H1 (cell line): ENCODE measurements around the gene LBR. TPM values are rescaled to one million over a fixed set of nuclear protein-coding genes. Genes with fewer than 3 reads are reported as not detected.

ENCODE experiments used
- CTCF ChIA-PET: fragments of 300-600 bp; sonication (Branson Sonifier 250); formaldehyde crosslinking; loops from one replicate; lab custom pipeline; 2021; ENCODE audit not compliant: partially characterized antibody; lab: Charles Lee
- POLR2A ChIA-PET: fragments of 300-600 bp; sonication (Branson Sonifier 250); formaldehyde crosslinking; loops from one replicate; lab custom pipeline; 2021; ENCODE audit warnings: inconsistent platforms; ENCODE audit not compliant: partially characterized antibody; lab: Charles Lee
- DNase-seq, 2 experiments: peaks; one replicate each; pipeline versions ENCODE4 v3.0.0 to v3.0.0-alpha.2; 2010 to 2022; ENCODE audit warnings: low spot score in 2 of 2, low read depth in 1 of 2, mixed read lengths in 1 of 2
- FAIRE-seq: peaks from 2 replicates; lab custom pipeline; 2011; peaks lifted over from hg19 to GRCh38; lab: Jason Lieb, UNC
- H2AFZ ChIP-seq: 2 replicates; pipeline ENCODE4 v1.8.1; 2012; ENCODE audit warnings: low read length, inconsistent platforms
- H2AK5ac ChIP-seq: 2 replicates; pipeline ENCODE4 v1.6.1; 2013; ENCODE audit warnings: low read depth, low read length
- H2BK120ac ChIP-seq: replicated peaks from 2 replicates; pipeline ENCODE3; 2013; ENCODE audit warnings: low read depth, low read length, inconsistent platforms
- H2BK12ac ChIP-seq: 2 replicates; pipeline ENCODE4 v1.6.1; 2013; ENCODE audit warnings: low read depth, low read length
- H2BK15ac ChIP-seq: 2 replicates; pipeline ENCODE4 v1.6.1; 2013; ENCODE audit warnings: low read length
- H2BK20ac ChIP-seq: 2 replicates; pipeline ENCODE4 v1.6.1; 2013; ENCODE audit warnings: low read length
- H2BK5ac ChIP-seq: 2 replicates; pipeline ENCODE4 v1.6.1; 2013; ENCODE audit warnings: low read depth, low read length
- H3K14ac ChIP-seq: 2 replicates; pipeline ENCODE4 v1.6.1; 2013; ENCODE audit warnings: inconsistent platforms; ENCODE audit not compliant: insufficient read length
- H3K18ac ChIP-seq: 2 replicates; pipeline ENCODE4 v1.6.1; 2013; ENCODE audit warnings: low read length; ENCODE audit errors: extremely low read depth
- H3K23ac ChIP-seq: 2 replicates; pipeline ENCODE4 v1.6.1; 2013; ENCODE audit warnings: inconsistent platforms; ENCODE audit not compliant: insufficient read length
- H3K23me2 ChIP-seq: 2 replicates; pipeline ENCODE4 v1.6.1; 2013; ENCODE audit warnings: low read depth, low read length
- H3K27ac ChIP-seq: 2 replicates; pipeline ENCODE4 v1.6.1; 2011; ENCODE audit warnings: low read depth, low read length, inconsistent platforms
- H3K27me3 ChIP-seq, 4 experiments: replicated peaks in 1 of 4; 1 replicate in 1 of 4; 2 replicates in 3 of 4; pipeline versions ENCODE4 v1.6.1 to v1.8.1; 2011 to 2013; ENCODE audit warnings: low read length in 3 of 4, mild to moderate bottlenecking in 3 of 4, inconsistent platforms in 2 of 4, mixed read lengths in 2 of 4, moderate library complexity in 1 of 4; ENCODE audit not compliant: control insufficient read depth in 3 of 4, insufficient read depth in 3 of 4; ENCODE audit errors: extremely low read depth in 1 of 4
- H3K36me3 ChIP-seq, 4 experiments: 2 replicates each; pipeline versions ENCODE4 v1.6.1 to v1.8.1; 2011 to 2013; ENCODE audit warnings: mild to moderate bottlenecking in 4 of 4, low read length in 3 of 4, moderate library complexity in 2 of 4, control low read depth in 1 of 4, inconsistent platforms in 1 of 4; ENCODE audit not compliant: insufficient read depth in 4 of 4, control insufficient read depth in 2 of 4
- H3K4ac ChIP-seq: replicated peaks from 2 replicates; pipeline ENCODE3; 2013; ENCODE audit warnings: low read length, low read depth, mixed read lengths, inconsistent platforms; ENCODE audit not compliant: insufficient read length
- H3K4me1 ChIP-seq, 4 experiments: replicated peaks in 1 of 4; 1 replicate in 1 of 4; 2 replicates in 3 of 4; pipeline versions ENCODE4 v1.6.1 to v1.8.1; 2011 to 2013; ENCODE audit warnings: low read length in 3 of 4, inconsistent platforms in 2 of 4, mixed read lengths in 1 of 4; ENCODE audit not compliant: insufficient read depth in 4 of 4, control insufficient read depth in 3 of 4
- H3K4me2 ChIP-seq, 2 experiments: 2 replicates each; pipeline versions ENCODE4 v1.6.1 to v1.8.1; 2011 to 2013; ENCODE audit warnings: low read depth in 2 of 2, low read length in 2 of 2, control low read depth in 1 of 2, inconsistent platforms in 1 of 2, mild to moderate bottlenecking in 1 of 2; ENCODE audit not compliant: insufficient read depth in 1 of 2
- H3K4me3 ChIP-seq, 4 experiments: fragments of 200-600, 300-600 bp in 1 of 4; sonication (generic), shearing (Covaris generic), sonication (Bioruptor Twin) in 1 of 4; 2 replicates each; pipeline versions ENCODE4 v1.5.1 to v1.8.1; 2011 to 2016; ENCODE audit warnings: low read length in 4 of 4, low read depth in 3 of 4, control low read depth in 2 of 4, inconsistent platforms in 2 of 4, mild to moderate bottlenecking in 2 of 4, mixed read lengths in 1 of 4, moderate library complexity in 1 of 4; ENCODE audit not compliant: insufficient read depth in 2 of 4; ENCODE audit errors: extremely low read depth in 1 of 4
- H3K56ac ChIP-seq: replicated peaks from 2 replicates; pipeline ENCODE3; 2013; ENCODE audit warnings: low read depth, mild to moderate bottlenecking, mixed read lengths, low read length, inconsistent platforms; ENCODE audit not compliant: insufficient read length
- H3K79me1 ChIP-seq: 2 replicates; pipeline ENCODE4 v1.6.1; 2013; ENCODE audit warnings: low read depth, low read length, control low read depth
- H3K79me2 ChIP-seq, 2 experiments: 2 replicates each; pipeline versions ENCODE4 v1.6.1 to v1.8.1; 2012 to 2013; ENCODE audit warnings: low read length in 2 of 2, mild to moderate bottlenecking in 2 of 2, inconsistent platforms in 1 of 2; ENCODE audit not compliant: insufficient read depth in 2 of 2, control insufficient read depth in 1 of 2
- H3K9ac ChIP-seq, 4 experiments: replicated peaks in 1 of 4; 1 replicate in 1 of 4; 2 replicates in 3 of 4; pipeline versions ENCODE4 v1.6.1 to v1.8.1; 2011 to 2013; ENCODE audit warnings: low read depth in 3 of 4, low read length in 3 of 4, control low read depth in 2 of 4, mild to moderate bottlenecking in 2 of 4, moderate library complexity in 2 of 4, inconsistent platforms in 1 of 4; ENCODE audit errors: extremely low read depth in 1 of 4
- H3K9me3 ChIP-seq, 2 experiments: 2 replicates each; pipeline versions ENCODE4 v1.6.1 to v1.8.1; 2012 to 2013; ENCODE audit warnings: mild to moderate bottlenecking in 2 of 2, moderate library complexity in 2 of 2, control low read depth in 1 of 2, inconsistent platforms in 1 of 2, low read depth in 1 of 2, low read length in 1 of 2, mixed read lengths in 1 of 2; ENCODE audit not compliant: insufficient read depth in 2 of 2
- H4K20me1 ChIP-seq, 2 experiments: replicated peaks in 1 of 2; 2 replicates each; pipeline versions ENCODE3 to v1.8.1; 2011 to 2013; ENCODE audit warnings: inconsistent platforms in 2 of 2, low read length in 2 of 2, mild to moderate bottlenecking in 1 of 2; ENCODE audit not compliant: insufficient read depth in 2 of 2, control insufficient read depth in 1 of 2
- H4K5ac ChIP-seq: 2 replicates; pipeline ENCODE4 v1.6.1; 2013; ENCODE audit warnings: low read length, low read depth, mixed read lengths, inconsistent platforms; ENCODE audit not compliant: insufficient read length
- H4K8ac ChIP-seq: 2 replicates; pipeline ENCODE4 v1.8.0; 2013; ENCODE audit warnings: mild to moderate bottlenecking, moderate library complexity, low read length, inconsistent platforms; ENCODE audit not compliant: insufficient read depth; ENCODE audit errors: extremely low read depth
- H4K91ac ChIP-seq: replicated peaks from 2 replicates; pipeline ENCODE3; 2013; ENCODE audit warnings: low read length, mixed read lengths, inconsistent platforms; ENCODE audit not compliant: insufficient read length
- BRCA1 ChIP-seq: IDR thresholded peaks from 2 replicates; pipeline ENCODE4 v1.6.1; 2012; ENCODE audit warnings: low read depth, low read length, improper control_type of control experiment
- KDM1A ChIP-seq: fragments of 200-600, 300-600 bp; sonication (generic); IDR thresholded peaks from 2 replicates; pipeline ENCODE4 v1.7.1; 2016; ENCODE audit warnings: mild to moderate bottlenecking, low read length, borderline replicate concordance
- RXRA ChIP-seq: IDR thresholded peaks from 2 replicates; pipeline ENCODE4 v1.6.1; 2011; ENCODE audit warnings: low read depth, mild to moderate bottlenecking, low read length, moderate library complexity; ENCODE audit not compliant: insufficient read depth
- WGBS, 2 experiments: shearing (Covaris generic) in 1 of 2; methylation state at CpG; one replicate each; pipeline versions ENCODE4 v1.1.6 to v1.1.7; 2013 to 2015; ENCODE audit warnings: low lambda C conversion rate in 2 of 2, mixed read lengths in 2 of 2, inconsistent platforms in 1 of 2, low coverage in 1 of 2, missing lambda C conversion rate in 1 of 2; ENCODE audit not compliant: insufficient replicate concordance in 2 of 2, insufficient coverage in 1 of 2, insufficient read length in 1 of 2; ENCODE audit errors: extremely low coverage in 1 of 2, missing lambda C conversion rate in 1 of 2; 5-methylcytosine and 5-hydroxymethylcytosine counted together
- polyA plus RNA-seq, 7 experiments: library from polyadenylated mRNA; depleted of rRNA in 3 of 7; stranded (reverse) in 5 of 7; unstranded in 2 of 7; fragments of >200 nt in 5 of 7; fragments of 200-250 nt in 2 of 7; gene quantifications; 1 replicate in 5 of 7; 2 replicates in 1 of 7; 4 replicates in 1 of 7; pipeline versions ENCODE4 v1.2.1 to v1.2.3, GENCODE V29; 2011 to 2013; ENCODE audit warnings: missing spikeins in 2 of 7, mixed read lengths in 2 of 7
- total RNA-seq: library from RNA; stranded (reverse); fragmentation: NEBNext Ultra II Directional; extraction: Animal tissue kit (Norgen Biotek cat#: 25700); gene quantifications from 2 replicates; pipeline ENCODE4 v1.2.1, GENCODE V29; 2021

Gene LBR
- total and polyA plus RNA-seq, 2 of the 8 experiments (the other 6 are each of a cell fraction or from before 2014, with no cell fraction given): 32.1 to 89.8 TPM

DNA sequence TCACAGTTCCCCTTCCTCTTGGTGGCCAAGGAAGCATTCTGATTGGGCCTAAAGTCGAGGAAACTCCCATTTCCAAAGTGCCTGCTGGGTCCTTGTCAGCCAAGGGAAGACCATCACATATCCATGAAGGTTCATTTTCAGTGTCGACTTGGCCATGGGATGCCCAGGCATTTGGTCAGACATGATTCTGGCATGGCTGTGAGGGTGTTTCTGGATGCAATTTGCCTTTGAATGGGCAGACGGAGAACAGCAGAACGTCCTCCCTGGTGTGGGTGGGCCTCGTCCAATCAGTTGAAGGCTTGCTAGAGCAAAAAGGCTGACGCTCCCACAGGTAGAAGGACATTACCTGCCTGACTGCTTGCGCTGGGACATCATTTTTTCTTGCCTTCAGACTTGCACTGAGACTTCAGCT, 48.3 kb upstream of the LBR start:
- CTCF ChIA-PET: interaction anchor here (1.1 to 18.7 kb wide), 25 partner anchors 7 to 517 kb away, joined by 3 to 229 read pairs (median 8); partner anchors contain the start of genes EPHX1, LEFTY1 and SRP9
- Histone ChIP-seq H4K5ac (no peak overlapping the region), H3K23me2 (no peaks in the 10 kb centered on the region), H3K4ac (no peak overlapping the region), H2AFZ (no peak overlapping the region), H3K27me3 (no peaks in the 10 kb centered on the region), H3K9ac (no peak overlapping the region), H2BK15ac (no peak overlapping the region), H3K79me2 (no peaks in the 10 kb centered on the region), H2BK5ac (no peak overlapping the region), H2BK120ac (no peak overlapping the region), H3K14ac (no peak overlapping the region), H3K4me3 (no peak overlapping the region), H4K20me1 (no peaks in the 10 kb centered on the region), H3K56ac (no peak overlapping the region), H3K4me1 (peaks cover 0 to 6% (median 1%) of the 10 kb centered on the region in 4 experiments; a peak in 3 of 7 replicates), H4K8ac (no peak overlapping the region), H4K91ac (no peak overlapping the region), H3K4me2 (no peak overlapping the region), H2BK12ac (no peak overlapping the region), H2AK5ac (no peak overlapping the region), H3K27ac (no peak overlapping the region), H3K9me3 (no peaks in the 10 kb centered on the region), H3K18ac (no peak overlapping the region), H3K79me1 (no peaks in the 10 kb centered on the region), H2BK20ac (no peak overlapping the region), H3K36me3 (no peaks in the 10 kb centered on the region), H3K23ac (no peak overlapping the region)
- TF ChIP-seq KDM1A (peak; percentile 78; the same call in 1 of the 2 replicates), RXRA (no peak), BRCA1 (no peak)
- POLR2A ChIA-PET: no interaction called here
- no peak for FAIRE-seq
- peak in 1 of 2 experiments; percentile 31 for DNase-seq
- 90% methylated on average over 7 of the region's 7 CpGs; no CpG with 5 or more reads in 1 of the 2 experiments for WGBS, 2 experiments
